Astrocyte (in vitro differentiated cells and primary cell): ENCODE data around the gene MYL9. TPM values are rescaled to one million over a fixed set of nuclear protein-coding genes. Genes with fewer than 3 reads are reported as not detected.

Experiments
- DNase-seq: peaks from one replicate; pipeline ENCODE4 v3.0.0-alpha.2; 2010; ENCODE audit warnings: low read depth
- FAIRE-seq: peaks from 2 replicates; lab custom pipeline; 2011; peaks lifted over from hg19 to GRCh38; lab: Jason Lieb, UNC
- H2AFZ ChIP-seq: 2 replicates; pipeline ENCODE4 v1.6.0; 2012; ENCODE audit warnings: low read depth, low read length, inconsistent platforms
- H3K27ac ChIP-seq: 2 replicates; pipeline ENCODE4 v1.5.1; 2011; ENCODE audit warnings: low read depth, low read length, inconsistent platforms
- H3K27me3 ChIP-seq: 2 replicates; pipeline ENCODE4 v1.6.0; 2011; ENCODE audit warnings: low read length, inconsistent platforms; ENCODE audit not compliant: insufficient read depth
- H3K36me3 ChIP-seq: 2 replicates; pipeline ENCODE4 v1.5.1; 2011; ENCODE audit warnings: low read length, inconsistent platforms; ENCODE audit not compliant: insufficient read depth
- H3K4me1 ChIP-seq: 2 replicates; pipeline ENCODE4 v1.5.1; 2011; ENCODE audit warnings: low read length, inconsistent platforms; ENCODE audit not compliant: insufficient read depth
- H3K4me2 ChIP-seq: 2 replicates; pipeline ENCODE4 v1.6.0; 2012; ENCODE audit warnings: low read length, inconsistent platforms
- H3K4me3 ChIP-seq: 2 replicates; pipeline ENCODE4 v1.5.1; 2011; ENCODE audit warnings: low read depth, mild to moderate bottlenecking, low read length, inconsistent platforms; ENCODE audit not compliant: insufficient read depth
- H3K79me2 ChIP-seq: 2 replicates; pipeline ENCODE4 v1.6.0; 2012; ENCODE audit warnings: mild to moderate bottlenecking, low read length, inconsistent platforms; ENCODE audit not compliant: insufficient read depth
- H3K9ac ChIP-seq: 2 replicates; pipeline ENCODE4 v1.6.0; 2012; ENCODE audit warnings: mild to moderate bottlenecking, low read length, inconsistent platforms
- H3K9me3 ChIP-seq: 2 replicates; pipeline ENCODE4 v1.5.1; 2012; ENCODE audit warnings: low read depth, mild to moderate bottlenecking, low read length, inconsistent platforms; ENCODE audit not compliant: insufficient read depth
- H4K20me1 ChIP-seq: 2 replicates; pipeline ENCODE4 v1.6.0; 2012; ENCODE audit warnings: low read length, inconsistent platforms; ENCODE audit not compliant: insufficient read depth
- H3K27ac Mint-ChIP-seq: one replicate; pipeline ENCODE4 v1.8.0; 2021; ENCODE audit warnings: mild to moderate bottlenecking, mixed read lengths; ENCODE audit not compliant: unreplicated experiment
- H3K27me3 Mint-ChIP-seq: one replicate; pipeline ENCODE4 v1.8.0; 2021; ENCODE audit warnings: low read depth, mixed read lengths; ENCODE audit not compliant: unreplicated experiment
- H3K36me3 Mint-ChIP-seq: one replicate; pipeline ENCODE4 v1.8.0; 2021; ENCODE audit warnings: low read depth, mixed read lengths; ENCODE audit not compliant: unreplicated experiment
- H3K4me1 Mint-ChIP-seq: one replicate; pipeline ENCODE4 v1.8.0; 2021; ENCODE audit warnings: low read depth, mixed read lengths; ENCODE audit not compliant: unreplicated experiment
- H3K4me3 Mint-ChIP-seq: one replicate; pipeline ENCODE4 v1.8.0; 2021; ENCODE audit warnings: mild to moderate bottlenecking, moderate library complexity, mixed read lengths; ENCODE audit not compliant: unreplicated experiment
- H3K9me3 Mint-ChIP-seq: one replicate; pipeline ENCODE4 v1.8.0; 2021; ENCODE audit warnings: mild to moderate bottlenecking, mixed read lengths; ENCODE audit not compliant: unreplicated experiment
- EZH2 ChIP-seq: IDR thresholded peaks from 2 replicates; pipeline ENCODE4 v1.6.1; 2012; ENCODE audit warnings: mild to moderate bottlenecking, low read length, inconsistent platforms; ENCODE audit not compliant: insufficient read depth
- total RNA-seq: library from RNA; stranded (reverse); gene quantifications from 2 replicates; pipeline ENCODE4 v1.2.1, GENCODE V29; 2021
- TF ChIP-seq, protein P1 (sequence below): IDR thresholded peaks from 2 replicates; pipeline ENCODE4 v1.5.1; 2011; ENCODE audit warnings: low read depth, mild to moderate bottlenecking, inconsistent platforms, low read length, moderate library complexity; ENCODE audit not compliant: insufficient read depth

The MYL9 gene
- total RNA-seq, 1 donor from 2014 or later = 1,247 TPM

DNA sequence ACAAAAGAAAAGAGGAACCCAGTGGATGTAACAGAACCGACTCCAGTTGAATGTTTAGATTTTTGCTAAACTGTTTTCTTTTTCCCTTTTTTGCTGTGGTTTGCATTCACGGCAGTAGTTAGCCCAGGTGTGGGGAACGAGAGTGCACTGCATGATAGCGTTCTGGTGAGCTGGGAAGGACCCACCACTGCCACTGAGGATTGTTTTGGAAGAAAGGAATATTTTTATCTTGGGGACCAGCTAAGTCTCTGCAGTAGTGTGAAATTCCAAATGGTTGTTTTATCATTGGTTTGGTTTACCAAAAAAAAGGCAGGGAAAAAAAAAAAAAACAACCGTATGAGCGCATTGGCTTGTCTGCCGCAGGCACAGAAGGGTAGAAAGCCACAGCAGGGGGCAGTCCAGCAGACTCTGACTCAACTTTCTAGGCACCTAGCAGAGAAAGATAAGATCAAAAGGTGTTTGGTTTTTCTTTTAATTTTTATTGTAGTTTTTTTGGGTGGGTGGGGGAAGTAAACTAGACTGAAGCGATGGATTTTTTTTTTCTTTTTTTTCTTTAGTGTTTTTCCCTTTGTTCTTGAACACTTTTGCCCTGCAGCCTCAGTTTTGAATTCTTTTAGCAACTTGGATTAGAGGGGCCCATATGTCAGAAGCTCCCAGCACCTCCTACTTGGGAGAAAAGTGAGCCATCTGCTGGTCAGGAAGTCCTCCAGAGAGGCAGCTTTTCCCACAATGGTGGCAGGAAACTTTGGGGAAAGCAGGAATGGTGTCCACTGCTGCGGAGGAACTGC lies 50.7 kb downstream of the MYL9 start:
- DNase-seq (no peak), FAIRE-seq (no peak)
- H3K9me3 Mint-ChIP-seq = no peaks in the 10 kb centered on the region
- no peaks in the 10 kb centered on the region for H3K27me3 ChIP-seq
- H3K27me3 Mint-ChIP-seq = no peaks in the 10 kb centered on the region
- H3K9me3 ChIP-seq = peaks cover 8% of the 10 kb centered on the region
- no peaks in the 10 kb centered on the region for H3K4me1 Mint-ChIP-seq
- no peak overlapping the region for H3K27ac Mint-ChIP-seq
- H3K4me3 ChIP-seq = no peak overlapping the region
- H3K36me3 ChIP-seq = peaks cover 3% of the 10 kb centered on the region
- H3K36me3 Mint-ChIP-seq = peaks cover 9% of the 10 kb centered on the region
- no peaks in the 10 kb centered on the region for H3K79me2 ChIP-seq
- peaks cover 7% of the 10 kb centered on the region for H3K4me1 ChIP-seq
- H4K20me1 ChIP-seq = no peaks in the 10 kb centered on the region
- H3K4me2 ChIP-seq = no peak overlapping the region
- H3K9ac ChIP-seq = no peak overlapping the region
- H3K4me3 Mint-ChIP-seq = no peak overlapping the region
- no peak overlapping the region for H3K27ac ChIP-seq
- H2AFZ ChIP-seq = no peak overlapping the region
- no peak for TF ChIP-seq EZH2
- TF ChIP-seq, protein P1, sequence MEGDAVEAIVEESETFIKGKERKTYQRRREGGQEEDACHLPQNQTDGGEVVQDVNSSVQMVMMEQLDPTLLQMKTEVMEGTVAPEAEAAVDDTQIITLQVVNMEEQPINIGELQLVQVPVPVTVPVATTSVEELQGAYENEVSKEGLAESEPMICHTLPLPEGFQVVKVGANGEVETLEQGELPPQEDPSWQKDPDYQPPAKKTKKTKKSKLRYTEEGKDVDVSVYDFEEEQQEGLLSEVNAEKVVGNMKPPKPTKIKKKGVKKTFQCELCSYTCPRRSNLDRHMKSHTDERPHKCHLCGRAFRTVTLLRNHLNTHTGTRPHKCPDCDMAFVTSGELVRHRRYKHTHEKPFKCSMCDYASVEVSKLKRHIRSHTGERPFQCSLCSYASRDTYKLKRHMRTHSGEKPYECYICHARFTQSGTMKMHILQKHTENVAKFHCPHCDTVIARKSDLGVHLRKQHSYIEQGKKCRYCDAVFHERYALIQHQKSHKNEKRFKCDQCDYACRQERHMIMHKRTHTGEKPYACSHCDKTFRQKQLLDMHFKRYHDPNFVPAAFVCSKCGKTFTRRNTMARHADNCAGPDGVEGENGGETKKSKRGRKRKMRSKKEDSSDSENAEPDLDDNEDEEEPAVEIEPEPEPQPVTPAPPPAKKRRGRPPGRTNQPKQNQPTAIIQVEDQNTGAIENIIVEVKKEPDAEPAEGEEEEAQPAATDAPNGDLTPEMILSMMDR = peak; percentile 14

DNA sequence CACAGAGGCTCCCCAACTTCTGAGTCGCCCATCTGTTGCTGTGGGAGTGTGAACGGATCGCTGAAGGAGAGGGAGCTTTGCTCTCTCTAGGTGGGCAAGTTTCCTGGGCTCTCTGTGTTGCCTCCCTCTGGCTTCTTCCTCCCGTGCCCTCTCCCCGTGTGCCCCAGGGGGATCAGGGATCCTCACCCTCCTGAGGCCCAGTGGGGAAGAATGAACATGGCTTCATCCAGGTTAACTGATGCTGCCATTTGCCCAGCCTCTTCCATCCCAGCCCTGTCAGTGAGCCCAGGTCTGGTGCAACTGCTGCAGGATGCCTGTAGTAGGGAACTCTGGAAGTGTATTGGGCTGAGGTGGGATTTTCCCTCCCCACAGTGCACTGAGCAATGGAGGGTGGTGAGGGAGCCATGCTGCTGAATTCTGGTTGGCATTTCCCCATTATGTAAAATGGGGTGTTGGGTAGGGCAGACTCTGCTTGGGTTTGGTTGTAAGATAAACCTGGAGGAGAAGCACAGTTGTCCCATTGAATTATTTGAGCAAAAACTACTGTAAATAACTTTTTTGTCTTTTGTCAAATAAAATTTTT lies 52.1 kb downstream of the MYL9 start:
- Histone ChIP-seq H3K36me3 (peaks cover 3% of the 10 kb centered on the region), H3K4me3 (no peak overlapping the region), H3K9me3 (peaks cover 8% of the 10 kb centered on the region), H3K9ac (no peak overlapping the region), H2AFZ (no peak overlapping the region), H3K27me3 (no peaks in the 10 kb centered on the region), H3K79me2 (no peaks in the 10 kb centered on the region), H3K27ac (no peak overlapping the region), H4K20me1 (no peaks in the 10 kb centered on the region), H3K4me2 (no peak overlapping the region), H3K4me1 (peaks cover 7% of the 10 kb centered on the region)
- Mint-ChIP-seq H3K27me3 (no peaks in the 10 kb centered on the region), H3K27ac (no peak overlapping the region), H3K36me3 (peaks cover 9% of the 10 kb centered on the region), H3K4me3 (no peak overlapping the region), H3K4me1 (no peaks in the 10 kb centered on the region), H3K9me3 (no peaks in the 10 kb centered on the region)
- DNase-seq (no peak), FAIRE-seq (no peak)
- TF ChIP-seq EZH2 = no peak
- TF ChIP-seq, protein P1 = no peak

DNA sequence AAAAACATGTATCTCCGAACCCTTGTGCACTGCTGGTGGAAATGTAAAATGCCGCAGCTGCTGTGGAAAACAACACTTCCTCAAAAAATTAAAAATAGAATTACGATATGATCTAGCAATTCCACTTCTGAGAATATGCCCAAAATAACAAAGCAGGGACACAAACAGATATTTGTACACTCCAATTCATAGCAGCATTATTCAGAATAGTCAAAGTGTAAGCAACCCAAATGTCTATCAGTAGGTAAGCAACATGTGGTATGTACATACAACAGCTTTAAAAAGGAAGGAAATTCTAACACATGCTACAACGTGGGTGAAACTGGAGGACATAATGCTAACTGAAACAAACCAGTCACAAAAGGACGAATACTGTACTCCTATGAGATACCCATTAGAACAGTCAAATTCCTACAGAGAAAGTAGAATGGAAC lies 58.6 kb downstream of the MYL9 start:
- no peaks in the 10 kb centered on the region for H3K9me3 ChIP-seq
- no peak overlapping the region for H3K4me3 ChIP-seq
- Mint-ChIP-seq H3K36me3 (peaks cover 3% of the 10 kb centered on the region), H3K4me3 (no peak overlapping the region), H3K27me3 (peaks cover 1% of the 10 kb centered on the region), H3K27ac (no peak overlapping the region), H3K4me1 (no peaks in the 10 kb centered on the region), H3K9me3 (no peaks in the 10 kb centered on the region)
- H3K27ac ChIP-seq = no peak overlapping the region
- H2AFZ ChIP-seq = no peak overlapping the region
- TF ChIP-seq, protein P1 = no peak
- no peak for TF ChIP-seq EZH2
- no peaks in the 10 kb centered on the region for H3K27me3 ChIP-seq
- peaks cover 2% of the 10 kb centered on the region for H3K4me1 ChIP-seq
- DNase-seq = no peak
- no peak for FAIRE-seq
- no peak overlapping the region for H3K4me2 ChIP-seq
- no peaks in the 10 kb centered on the region for H3K79me2 ChIP-seq
- no peaks in the 10 kb centered on the region for H4K20me1 ChIP-seq
- H3K36me3 ChIP-seq = no peaks in the 10 kb centered on the region
- no peak overlapping the region for H3K9ac ChIP-seq
